HG03060 (cell line): Measurements from ENCODE around the gene MYL12A.

ENCODE experiments used
- ATAC-seq: cut with Tn5 transposase; IDR thresholded peaks from one replicate; pipeline ENCODE4 v1.9.1; 2021; ENCODE audit warnings: low read depth, moderate number of reproducible peaks; ENCODE audit not compliant: unreplicated experiment

The MYL12A gene

GRCh38 chr18:3223356-3223755 lies 24.2 kb upstream of the MYL12A start:
- no peak for ATAC-seq

GRCh38 chr18:3224223-3224622 lies 23.4 kb upstream of the MYL12A start:
- no peak for ATAC-seq

GRCh38 chr18:3225588-3225987 lies 22.0 kb upstream of the MYL12A start:
- no peak for ATAC-seq

GRCh38 chr18:3226048-3226447 lies 21.6 kb upstream of the MYL12A start:
- ATAC-seq = no peak

GRCh38 chr18:3230401-3231334 lies 16.9 kb upstream of the MYL12A start:
- ATAC-seq = no peak

- ATAC-seq = no peak
Measured at GRCh38 chr18:3233004-3233403, 14.6 kb upstream of the MYL12A start.

- no peak for ATAC-seq
Measured at GRCh38 chr18:3233433-3234168, 14.0 kb upstream of the MYL12A start.

GRCh38 chr18:3234457-3234856 lies 13.1 kb upstream of the MYL12A start:
- no peak for ATAC-seq

GRCh38 chr18:3235846-3236245 lies 11.8 kb upstream of the MYL12A start:
- ATAC-seq = no peak

- no peak for ATAC-seq
Measured at GRCh38 chr18:3236470-3236869, 11.1 kb upstream of the MYL12A start.

GRCh38 chr18:3238742-3239141 lies 8.9 kb upstream of the MYL12A start:
- no peak for ATAC-seq

- ATAC-seq = no peak
Measured at GRCh38 chr18:3245185-3245564, 2.4 kb upstream of the MYL12A start.

GRCh38 chr18:3245853-3246634 lies 1.6 kb upstream of the MYL12A start:
- no peak for ATAC-seq

- ATAC-seq = no peak
Measured at GRCh38 chr18:3246635-3247239, 864 bp upstream of the MYL12A start.

- ATAC-seq = no peak
Measured at GRCh38 chr18:3248062-3248657, 559 bp downstream of the MYL12A start.

GRCh38 chr18:3248658-3249359 lies 1.2 kb downstream of the MYL12A start:
- no peak for ATAC-seq

- no peak for ATAC-seq
Measured at GRCh38 chr18:3250237-3251107, 2.9 kb downstream of the MYL12A start.

GRCh38 chr18:3251249-3251962 lies 3.8 kb downstream of the MYL12A start:
- no peak for ATAC-seq
